Prostate gland (tissue), 2 donors: ENCODE measurements around the gene CENPB. TPM values are rescaled to one million over a fixed set of nuclear protein-coding genes. Genes with fewer than 3 reads are reported as not detected.
A peak's percentile ranks its signal among the peaks of the same experiment; 100 is the strongest.
"Not testable (repeated sequence)": the region's sequence is repeated elsewhere in the genome, so short reads cannot be mapped to it uniquely, and the experiment has no call there.

Experiments used
- DNase-seq: peaks from one replicate; pipeline ENCODE4 v3.0.0-alpha.2; 2019; ENCODE audit warnings: low spot score
- H3K27ac ChIP-seq, 2 donors: fragments of 200-600 bp; sonication (generic); 2 replicates each; pipeline ENCODE4 v1.5.1; 2017 to 2019
- H3K27me3 ChIP-seq: fragments of 200-600 bp; sonication (generic); replicated peaks from 2 replicates; pipeline ENCODE4 v1.5.1; 2019; ENCODE audit not compliant: insufficient read depth
- H3K36me3 ChIP-seq, 2 donors: fragments of 200-600 bp; sonication (generic); 1 replicate in 1 of 2; 2 replicates in 1 of 2; pipeline versions ENCODE4 v1.5.1 to v1.8.1; 2017 to 2019
- H3K4me1 ChIP-seq: fragments of 200-600 bp; sonication (generic); replicated peaks from 2 replicates; pipeline ENCODE4 v1.5.1; 2019
- H3K4me3 ChIP-seq, 2 donors: fragments of 200-600 bp; sonication (generic); 2 replicates each; pipeline ENCODE4 v1.5.1; 2017 to 2019
- H3K9me3 ChIP-seq: fragments of 200-600 bp; sonication (generic); 2 replicates; pipeline ENCODE4 v1.5.1; 2017
- POLR2A ChIP-seq: fragments of 450-650 bp; IDR thresholded peaks from one replicate; pipeline ENCODE4 v1.6.1; 2016; ENCODE audit warnings: antibody characterized with exemption, mild to moderate bottlenecking
- POLR2AphosphoS5 ChIP-seq: sonication (generic); formaldehyde crosslinking; IDR thresholded peaks from one replicate; pipeline ENCODE4 v1.6.1; 2017; ENCODE audit warnings: antibody characterized with exemption
- WGBS: methylation state at CpG from one replicate; pipeline ENCODE4 v1.1.5; 2018; 5-methylcytosine and 5-hydroxymethylcytosine counted together
- intact Hi-C: fragments of 100-400 bp; cut with DNase I; formaldehyde crosslinking; loops from one replicate; pipeline ENCODE4 v1.14.2; 2022
- total RNA-seq, 2 donors: library from RNA; depleted of rRNA; stranded (reverse); fragments of >200 nt; gene quantifications; one replicate each; pipeline ENCODE4 v1.1.0, GENCODE V29; 2016
- TF ChIP-seq, protein P1 (sequence below), 4 experiments: fragments of 200-600 bp in 2 of 4; fragments of 450-650 bp in 2 of 4; sonication (generic) in 2 of 4; IDR thresholded peaks; 1 replicate in 3 of 4; 2 replicates in 1 of 4; pipeline ENCODE4 v1.5.1; 2016 to 2019; ENCODE audit warnings: antibody characterized with exemption in 4 of 4, mild to moderate bottlenecking in 2 of 4, moderate library complexity in 2 of 4

The CENPB gene
- total RNA-seq, 2 donors from 2014 or later: 76.6 to 86.9 TPM

DNA sequence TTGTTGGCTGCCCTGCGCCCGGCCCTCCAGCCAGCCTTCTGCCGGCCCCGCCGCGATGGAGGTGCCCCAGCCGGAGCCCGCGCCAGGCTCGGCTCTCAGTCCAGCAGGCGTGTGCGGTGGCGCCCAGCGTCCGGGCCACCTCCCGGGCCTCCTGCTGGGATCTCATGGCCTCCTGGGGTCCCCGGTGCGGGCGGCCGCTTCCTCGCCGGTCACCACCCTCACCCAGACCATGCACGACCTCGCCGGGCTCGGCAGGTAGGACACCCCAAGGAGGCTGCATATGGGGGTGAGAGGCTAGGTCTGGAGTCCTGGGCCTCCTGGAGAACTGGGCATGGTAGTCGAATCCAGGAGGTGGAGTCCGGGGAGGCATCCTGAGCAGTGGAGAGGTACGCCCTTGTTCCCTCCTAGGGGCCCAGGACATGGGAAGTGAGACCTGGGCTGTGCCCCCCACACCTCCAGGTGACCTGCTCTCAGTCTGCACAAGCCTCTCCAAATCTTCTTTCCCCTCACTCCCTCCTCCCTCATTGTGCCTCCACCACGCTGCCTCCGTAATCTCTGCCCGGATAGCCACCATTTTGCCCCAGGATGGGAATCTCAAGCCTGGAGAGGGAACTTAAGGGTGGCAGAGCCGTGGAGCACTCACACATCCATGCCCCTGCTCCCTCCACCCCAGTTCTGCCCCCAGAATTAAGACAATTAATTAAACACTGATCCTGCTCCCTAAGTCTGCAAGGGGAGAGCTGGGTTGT lies 10.1 kb upstream of the CENPB start:
- no peak for TF ChIP-seq POLR2AphosphoS5
- TF ChIP-seq, protein P1, sequence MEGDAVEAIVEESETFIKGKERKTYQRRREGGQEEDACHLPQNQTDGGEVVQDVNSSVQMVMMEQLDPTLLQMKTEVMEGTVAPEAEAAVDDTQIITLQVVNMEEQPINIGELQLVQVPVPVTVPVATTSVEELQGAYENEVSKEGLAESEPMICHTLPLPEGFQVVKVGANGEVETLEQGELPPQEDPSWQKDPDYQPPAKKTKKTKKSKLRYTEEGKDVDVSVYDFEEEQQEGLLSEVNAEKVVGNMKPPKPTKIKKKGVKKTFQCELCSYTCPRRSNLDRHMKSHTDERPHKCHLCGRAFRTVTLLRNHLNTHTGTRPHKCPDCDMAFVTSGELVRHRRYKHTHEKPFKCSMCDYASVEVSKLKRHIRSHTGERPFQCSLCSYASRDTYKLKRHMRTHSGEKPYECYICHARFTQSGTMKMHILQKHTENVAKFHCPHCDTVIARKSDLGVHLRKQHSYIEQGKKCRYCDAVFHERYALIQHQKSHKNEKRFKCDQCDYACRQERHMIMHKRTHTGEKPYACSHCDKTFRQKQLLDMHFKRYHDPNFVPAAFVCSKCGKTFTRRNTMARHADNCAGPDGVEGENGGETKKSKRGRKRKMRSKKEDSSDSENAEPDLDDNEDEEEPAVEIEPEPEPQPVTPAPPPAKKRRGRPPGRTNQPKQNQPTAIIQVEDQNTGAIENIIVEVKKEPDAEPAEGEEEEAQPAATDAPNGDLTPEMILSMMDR (IDR thresholded peaks at IDR 0.05): no peak
- TF ChIP-seq POLR2A: no peak
- Histone ChIP-seq H3K27me3 (no peaks in the 10 kb centered on the region), H3K9me3 (no peaks in the 10 kb centered on the region), H3K27ac (peak overlapping the region; percentile 91 to 96), H3K4me3 (peak overlapping the region; percentile 57 to 66), H3K4me1 (no peaks in the 10 kb centered on the region), H3K36me3 (no peaks in the 10 kb centered on the region)
- no peak for DNase-seq
- intact Hi-C loops: no loop called here
- WGBS: 44% methylated on average over 10 of the region's 33 CpGs

DNA sequence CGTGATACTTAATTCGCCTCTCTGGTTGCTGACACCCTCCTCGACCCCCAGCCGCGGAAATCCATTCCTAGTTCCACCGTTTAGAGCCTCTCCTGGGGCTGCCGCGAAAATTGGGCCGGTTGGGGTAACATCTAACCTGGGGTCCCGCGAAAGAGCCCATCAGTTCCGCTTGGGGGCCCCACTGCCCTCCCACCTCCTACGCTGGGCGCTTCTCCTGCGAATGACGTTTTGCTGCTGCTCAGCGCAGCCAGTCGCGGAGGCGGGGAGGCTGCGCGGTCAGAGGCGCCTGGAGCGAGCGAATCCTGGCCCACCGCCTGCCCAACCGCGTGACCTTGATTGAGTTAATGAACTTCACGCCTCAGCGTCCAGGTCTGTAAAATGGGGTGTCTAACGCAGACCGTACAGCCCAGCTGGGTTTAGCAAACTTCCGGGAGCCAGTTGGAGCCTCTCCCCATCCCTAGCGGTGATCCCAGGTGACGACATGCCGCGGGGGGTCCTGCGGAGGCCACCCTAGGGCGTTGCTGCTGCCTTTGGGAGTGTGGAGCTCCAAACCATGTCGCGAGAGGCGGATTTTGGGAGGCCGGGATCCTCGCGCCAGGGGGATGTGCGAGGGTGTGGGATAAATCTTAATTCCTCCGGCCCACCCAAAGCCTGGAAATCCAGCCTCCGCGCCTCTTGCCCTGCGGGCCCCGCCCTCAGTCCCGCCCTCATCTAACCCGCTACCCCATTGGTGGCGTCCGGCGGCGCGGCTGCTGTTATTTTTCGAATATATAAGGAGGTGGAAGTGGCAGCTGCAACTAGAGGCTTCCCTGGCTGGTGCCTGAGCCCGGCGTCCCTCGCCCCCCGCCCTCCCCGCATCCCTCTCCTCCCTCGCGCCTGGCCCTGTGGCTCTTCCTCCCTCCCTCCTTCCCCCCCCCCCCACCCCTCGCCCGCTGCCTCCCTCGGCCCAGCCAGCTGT lies 9.2 kb upstream of the CENPB start, which contains the start of gene CDC25B:
CDC25B (plus strand) TSS at position 800 of the 958 bp plus-strand sequence. CDS start 222 bp downstream, outside the sequence.
- no peaks in the 10 kb centered on the region for H3K9me3 ChIP-seq
- H3K4me3 ChIP-seq: peak within 1 kb of the TSS; percentile 57 to 66
- H3K27ac ChIP-seq: peak within 1 kb of the TSS; percentile 91 to 96
- under 1% methylated on average over 63 of the region's 69 CpGs for WGBS
- no peaks in the 10 kb centered on the region for H3K4me1 ChIP-seq
- no peaks in the 10 kb centered on the region for H3K27me3 ChIP-seq
- intact Hi-C loops: no loop called here
- TF ChIP-seq POLR2AphosphoS5: peak; percentile 62
- peak; percentile 26 for TF ChIP-seq POLR2A
- TF ChIP-seq, protein P1 (IDR thresholded peaks at IDR 0.05): peak; percentile 36 to 81 (median 54)
- peak; percentile 90 for DNase-seq
- no peaks in the 10 kb centered on the region for H3K36me3 ChIP-seq

DNA sequence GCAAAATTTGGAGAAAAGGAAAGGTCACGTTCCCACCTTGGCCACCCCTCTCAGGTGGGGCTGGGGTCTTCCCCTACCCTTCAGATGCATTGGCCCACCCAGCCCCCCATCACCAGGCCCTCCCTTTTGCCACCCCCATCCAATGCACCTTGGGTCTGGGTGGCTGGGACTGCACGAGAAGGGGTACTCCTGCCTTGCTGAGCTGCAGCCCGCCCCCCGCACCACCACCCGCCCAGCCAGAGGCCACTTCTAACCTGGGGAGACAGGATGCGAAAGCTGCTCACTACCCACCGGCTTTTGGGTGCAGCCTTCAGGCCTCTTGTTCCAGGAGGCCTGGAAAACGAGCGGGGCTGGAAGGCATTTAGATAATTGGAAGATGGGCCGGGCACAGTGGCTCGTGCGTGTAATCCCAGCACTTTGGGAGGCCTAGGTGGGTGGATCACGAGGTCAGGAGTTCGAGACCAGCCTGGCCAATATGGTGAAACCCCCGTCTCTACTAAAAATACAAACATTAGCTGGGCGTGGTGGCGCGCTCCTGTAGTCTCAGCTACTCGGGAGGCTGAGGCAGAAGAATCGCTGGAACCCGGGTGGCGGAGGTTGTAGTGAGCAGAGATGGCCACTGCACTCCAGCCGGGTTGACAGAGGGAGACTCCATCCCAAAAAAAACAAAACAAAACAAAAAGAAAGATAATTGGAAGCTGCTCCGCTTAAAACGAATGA lies 8.3 kb upstream of the CENPB start:
- Histone ChIP-seq H3K36me3 (no peaks in the 10 kb centered on the region), H3K4me3 (peak overlapping the region; percentile 57 to 66), H3K4me1 (no peaks in the 10 kb centered on the region), H3K27me3 (no peaks in the 10 kb centered on the region), H3K9me3 (no peaks in the 10 kb centered on the region), H3K27ac (peak overlapping the region; percentile 91 to 96)
- no peak for TF ChIP-seq POLR2A
- TF ChIP-seq, protein P1 (IDR thresholded peaks at IDR 0.05): no peak
- TF ChIP-seq POLR2AphosphoS5: no peak
- no peak for DNase-seq
- 80% methylated on average over 25 of the region's 25 CpGs for WGBS
- intact Hi-C loops: no loop called here

DNA sequence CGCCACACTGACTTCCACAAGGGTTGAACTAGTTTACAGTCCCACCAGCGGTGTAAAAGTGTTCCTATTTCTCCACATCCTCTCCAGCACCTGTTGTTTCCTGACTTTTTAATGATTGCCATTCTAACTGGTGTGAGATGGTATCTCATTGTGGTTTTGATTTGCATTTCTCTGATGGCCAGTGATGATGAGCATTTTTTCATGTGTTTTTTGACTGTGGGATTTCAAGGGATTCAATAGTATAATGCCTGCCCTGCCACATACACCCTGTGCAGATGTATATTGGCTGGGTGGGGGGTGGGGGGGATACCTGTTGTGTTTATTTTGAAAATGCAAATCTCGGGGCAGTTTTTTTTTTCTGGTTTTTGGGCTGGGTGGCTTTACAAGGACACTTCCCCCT lies 7.6 kb upstream of the CENPB start:
- H3K9me3 ChIP-seq, H3K4me1 ChIP-seq, intact Hi-C loops, H3K36me3 ChIP-seq, H3K4me3 ChIP-seq, DNase-seq, H3K27me3 ChIP-seq, H3K27ac ChIP-seq: not testable (repeated sequence)
- 90% methylated on average over 3 of the region's 3 CpGs for WGBS

DNA sequence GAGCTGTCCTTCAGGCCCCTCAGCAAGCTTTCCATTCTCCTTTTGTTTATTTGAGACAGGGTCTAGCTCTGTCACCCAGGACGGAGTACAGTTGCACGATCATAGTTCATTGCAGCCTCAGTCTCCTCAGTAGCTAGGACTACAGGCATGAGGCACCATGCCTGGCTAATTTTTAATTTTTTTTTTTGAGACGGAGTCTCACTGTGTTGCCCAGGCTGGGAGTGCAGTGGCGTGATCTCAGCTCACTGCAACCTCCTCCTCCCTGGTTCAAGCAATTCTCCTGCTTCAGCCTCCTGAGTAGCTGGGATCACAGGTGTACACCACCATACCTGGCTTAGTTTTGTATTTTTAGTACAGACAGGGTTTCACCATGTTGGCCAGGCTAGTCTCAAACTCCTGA lies 2.7 kb upstream of the CENPB start:
- intact Hi-C loops, H3K27ac ChIP-seq, H3K9me3 ChIP-seq, H3K27me3 ChIP-seq, H3K4me3 ChIP-seq, H3K36me3 ChIP-seq, DNase-seq: not testable (repeated sequence)
- H3K4me1 ChIP-seq: peaks cover 13% of the 10 kb centered on the region
- WGBS: 98% methylated on average over 4 of the region's 4 CpGs
